HG03066 (cell line): Measurements from ENCODE around the gene KCNIP1.

Source experiments
- ATAC-seq: cut with Tn5 transposase; IDR thresholded peaks from one replicate; pipeline ENCODE4 v1.9.1; 2021; ENCODE audit warnings: low read depth; ENCODE audit not compliant: unreplicated experiment

The KCNIP1 gene

DNA sequence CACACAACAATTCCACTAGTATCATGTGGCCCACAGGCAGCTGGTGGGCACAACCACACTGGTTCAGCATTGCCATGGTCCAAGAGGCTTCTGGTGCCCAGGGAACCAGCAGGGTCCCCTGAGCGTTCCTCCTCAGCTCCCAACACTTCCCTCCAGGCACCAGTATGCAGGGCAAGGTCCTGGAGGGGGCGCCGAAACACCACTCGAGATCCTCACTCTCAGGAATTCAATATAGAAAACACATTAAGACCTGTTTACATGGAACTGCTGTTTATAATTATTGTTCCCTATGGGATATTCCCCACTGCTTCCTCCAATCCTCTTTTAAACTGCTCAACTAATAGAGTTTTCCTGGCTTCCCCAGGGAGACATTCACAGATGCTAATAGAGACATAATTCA, 187.8 kb downstream of the KCNIP1 start:
- no peak for ATAC-seq

GRCh38 chr5:170693701-170694100, 189.9 kb downstream of the KCNIP1 start:
- ATAC-seq: no peak

- no peak for ATAC-seq
These were observed 191.1 kb downstream of the KCNIP1 start for GRCh38 chr5:170694911-170695310.

DNA sequence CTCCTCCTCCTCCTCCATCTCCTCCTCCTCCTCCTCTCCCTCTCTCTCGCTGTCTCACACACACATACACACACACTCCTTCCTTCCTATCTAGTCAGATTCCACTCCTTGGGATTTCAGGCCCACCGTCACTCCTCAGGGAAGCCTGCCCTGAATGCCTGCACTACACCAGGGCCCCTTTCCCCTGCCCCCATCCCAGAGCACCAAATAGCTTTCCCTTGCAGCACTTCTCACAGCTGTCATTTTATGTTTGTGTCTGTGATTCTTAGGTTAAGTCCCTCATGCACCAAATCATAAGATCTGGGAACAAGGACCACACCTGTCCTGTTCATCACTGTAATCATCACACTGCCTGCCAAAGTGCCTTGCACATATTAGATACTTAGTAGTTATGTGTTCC, 193.2 kb downstream of the KCNIP1 start:
- no peak for ATAC-seq

DNA sequence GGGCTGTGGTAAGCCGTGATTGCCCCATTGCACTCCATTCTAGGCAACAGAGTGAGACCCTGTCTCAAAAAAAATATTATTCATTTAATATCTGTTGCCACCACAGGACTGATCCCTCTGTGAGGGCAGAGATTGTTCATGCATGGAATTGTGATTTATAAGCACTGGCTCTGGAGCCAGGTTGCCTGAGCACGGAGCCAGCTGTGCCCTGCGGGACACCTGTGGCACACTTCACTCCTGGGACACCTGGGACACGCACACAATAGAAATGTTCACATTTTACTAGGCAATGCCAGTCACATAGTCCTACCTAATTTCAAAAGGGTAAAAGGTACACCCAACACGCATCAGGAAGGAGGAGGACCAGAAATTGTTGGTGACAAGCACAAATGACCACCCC, 196.7 kb downstream of the KCNIP1 start:
- ATAC-seq: no peak

- ATAC-seq: no peak
These were observed 197.5 kb downstream of the KCNIP1 start for GRCh38 chr5:170701334-170701733.

- no peak for ATAC-seq
These were observed 200.8 kb downstream of the KCNIP1 start for GRCh38 chr5:170704417-170705192.

DNA sequence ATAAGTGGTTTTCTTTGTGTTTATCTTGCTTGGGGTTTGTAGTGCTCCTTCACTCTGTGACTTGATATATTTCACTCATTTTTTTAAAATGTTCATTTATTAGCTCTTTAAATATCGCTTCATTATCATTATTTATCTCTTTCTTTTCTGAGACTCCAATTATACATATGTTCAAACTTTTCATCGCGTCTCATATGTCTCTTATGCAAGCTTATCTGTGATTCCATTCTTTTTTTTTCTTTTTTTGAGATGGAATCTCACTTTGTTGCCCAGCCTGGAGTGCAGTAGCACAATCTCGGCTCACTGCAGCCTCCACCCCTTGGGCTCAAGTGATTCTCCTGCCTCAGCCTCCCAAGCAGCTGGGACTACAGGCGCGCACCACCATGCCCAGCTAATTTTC, 205.8 kb downstream of the KCNIP1 start:
- ATAC-seq: no peak

DNA sequence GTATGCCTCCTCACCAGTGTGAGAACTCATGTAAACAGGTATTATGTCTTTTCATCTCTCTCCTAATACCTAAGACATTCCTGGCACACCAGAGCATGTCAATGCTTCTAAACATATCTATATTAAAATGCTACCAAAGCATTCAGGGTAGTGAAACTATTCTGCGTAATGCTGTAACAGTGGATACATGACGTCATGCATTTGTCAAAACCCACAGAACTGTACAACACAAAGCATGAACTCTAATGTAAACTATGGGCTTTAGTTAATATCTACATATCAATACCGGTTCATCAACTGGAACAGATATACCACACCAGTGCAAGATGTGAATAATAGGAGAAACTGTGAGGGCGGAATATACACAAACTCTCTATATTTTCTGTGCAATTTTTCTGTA, 207.5 kb downstream of the KCNIP1 start:
- no peak for ATAC-seq

GRCh38 chr5:170715141-170715540, 211.3 kb downstream of the KCNIP1 start:
- ATAC-seq: no peak

DNA sequence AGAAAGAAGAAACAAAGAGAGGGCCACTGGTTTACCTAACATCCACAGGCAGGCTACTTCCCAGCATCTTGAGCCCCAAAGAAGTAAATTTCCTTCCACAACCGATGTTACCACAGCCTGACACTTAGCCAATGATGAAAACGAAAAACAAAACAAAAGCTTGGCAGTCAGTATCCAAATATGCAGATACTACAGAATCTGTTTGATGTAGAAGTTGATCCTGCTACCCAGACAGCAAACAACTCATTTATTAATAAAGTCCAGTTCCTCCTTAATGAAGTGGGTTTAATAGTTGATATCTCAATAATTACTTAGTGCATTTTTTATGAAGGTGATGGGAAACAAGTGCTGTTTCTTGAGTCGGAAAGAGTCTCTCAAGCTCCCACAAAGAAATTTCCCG, 212.6 kb downstream of the KCNIP1 start:
- no peak for ATAC-seq

DNA sequence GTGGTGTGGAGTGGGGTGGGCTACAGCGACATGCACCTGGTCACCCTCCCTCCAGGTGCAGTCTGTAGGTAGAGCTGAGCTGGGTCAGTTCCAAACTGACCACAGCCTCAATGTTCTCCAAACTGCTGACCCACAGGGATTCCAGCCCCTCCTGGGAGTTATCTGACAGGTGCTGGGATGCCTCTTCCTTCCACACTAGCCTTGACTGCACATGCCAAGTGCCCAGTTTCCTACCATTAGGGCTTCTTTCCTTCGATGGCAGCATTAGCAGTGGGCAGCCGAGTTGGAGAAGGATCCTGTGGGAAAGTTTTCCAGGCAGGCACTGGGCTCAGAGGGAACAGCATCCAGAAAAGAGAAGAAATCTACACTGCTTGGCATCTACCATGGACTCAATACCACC, 215.7 kb downstream of the KCNIP1 start:
- ATAC-seq: no peak

DNA sequence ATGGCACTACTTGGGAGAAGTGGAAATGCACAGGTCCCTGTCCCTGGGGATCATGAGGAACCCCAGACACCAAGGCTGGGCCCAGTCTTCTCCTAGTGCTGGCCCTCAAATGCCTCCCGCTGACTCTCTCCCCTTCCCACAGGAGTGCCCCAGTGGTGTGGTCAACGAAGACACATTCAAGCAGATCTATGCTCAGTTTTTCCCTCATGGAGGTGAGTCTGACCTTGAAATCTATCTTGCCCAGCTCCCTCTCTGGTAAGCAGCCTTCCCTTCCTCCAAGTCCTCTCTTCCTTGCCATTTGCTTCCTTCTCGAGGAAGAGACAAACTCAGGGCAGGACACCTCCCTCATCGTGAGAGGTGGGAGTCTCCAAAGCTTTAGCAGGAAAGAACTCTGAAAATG, 216.4 kb downstream of the KCNIP1 start:
- no peak for ATAC-seq

GRCh38 chr5:170720984-170721383, 217.2 kb downstream of the KCNIP1 start:
- ATAC-seq: no peak

- ATAC-seq: no peak
These were observed 217.9 kb downstream of the KCNIP1 start for GRCh38 chr5:170721681-170722080.

- no peak for ATAC-seq
These were observed 218.5 kb downstream of the KCNIP1 start for GRCh38 chr5:170722316-170722715.

GRCh38 chr5:170731052-170731451, 227.2 kb downstream of the KCNIP1 start:
- ATAC-seq: no peak

- ATAC-seq: no peak
These were observed 228.9 kb downstream of the KCNIP1 start for GRCh38 chr5:170732685-170733084.

DNA sequence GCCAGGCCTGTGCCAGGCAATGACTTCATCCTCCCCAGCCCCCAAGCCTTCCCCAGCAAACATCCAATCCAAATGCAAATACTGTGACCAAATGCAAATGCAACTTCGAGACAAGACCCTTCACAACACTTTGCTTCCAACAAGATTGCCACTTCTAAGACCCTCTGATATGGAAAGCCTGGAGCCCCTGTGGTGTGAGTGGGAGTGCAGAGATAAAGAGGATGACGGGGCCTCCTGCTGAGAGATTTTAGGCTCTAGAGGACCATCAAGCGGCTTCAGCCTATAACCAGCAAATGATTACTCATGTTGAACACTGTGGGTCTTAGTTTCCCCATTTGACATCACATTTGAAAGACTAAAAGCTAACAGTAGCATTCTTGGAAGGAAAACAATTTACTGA, 233.1 kb downstream of the KCNIP1 start:
- no peak for ATAC-seq

DNA sequence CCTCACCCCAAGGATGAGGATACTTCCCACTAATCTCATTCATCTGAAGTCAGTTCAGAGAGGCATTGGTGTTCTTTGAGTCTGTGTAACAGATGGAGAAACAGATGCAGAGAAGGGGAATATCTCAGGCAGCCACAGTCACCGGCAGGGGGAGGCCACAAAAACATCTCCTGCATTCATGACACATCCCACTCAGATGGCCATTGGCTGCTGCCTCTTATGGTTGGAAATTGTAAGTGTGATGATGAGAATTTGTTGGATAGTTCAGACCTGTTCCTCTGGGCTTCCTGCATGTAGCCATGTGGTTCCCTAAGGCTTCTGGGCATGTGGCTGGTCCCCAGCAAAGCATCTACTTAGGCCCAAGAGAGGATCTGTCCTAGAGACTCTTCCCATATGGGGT, 233.8 kb downstream of the KCNIP1 start:
- no peak for ATAC-seq

DNA sequence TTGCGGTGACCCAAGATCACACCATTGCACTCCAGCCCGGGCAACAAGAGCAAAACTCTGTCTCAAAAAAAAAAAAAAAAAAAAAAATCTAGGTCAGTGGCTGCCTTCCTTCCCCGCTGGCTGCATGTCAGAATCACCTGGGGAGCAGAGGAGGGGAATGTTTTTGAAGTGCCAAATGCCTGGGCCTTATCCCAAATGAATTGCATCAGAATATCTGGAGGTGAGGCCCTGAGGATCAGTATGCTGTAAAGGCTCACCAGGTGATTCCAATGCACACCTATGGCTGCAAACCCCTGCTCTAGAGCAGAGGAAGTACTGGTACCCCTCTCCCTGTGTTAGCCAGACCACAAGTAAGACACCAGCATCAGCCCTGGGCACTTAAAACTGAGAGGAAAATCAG, 235.0 kb downstream of the KCNIP1 start:
- no peak for ATAC-seq

DNA sequence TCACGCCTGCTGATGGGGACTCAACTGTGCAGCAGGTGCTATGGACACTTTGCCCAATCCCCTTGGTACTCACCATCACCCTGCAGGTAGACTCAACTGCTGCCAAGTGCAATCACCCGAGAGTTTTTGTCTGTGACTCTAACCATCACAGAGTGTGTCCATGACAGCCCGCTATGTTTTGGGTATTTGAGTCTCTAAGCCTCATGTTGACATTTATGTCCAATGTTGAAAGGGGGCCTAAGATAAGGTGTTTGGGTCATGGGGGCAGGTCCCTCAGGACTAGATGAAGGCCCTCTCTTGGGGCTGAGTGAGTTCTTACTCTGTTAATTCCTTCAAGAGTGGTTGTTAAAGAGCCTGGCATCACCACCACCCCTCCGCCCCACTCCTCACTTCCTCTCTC, 235.6 kb downstream of the KCNIP1 start:
- no peak for ATAC-seq
